Esophagus squamous epithelium (tissue), 5 donors: ENCODE measurements around the gene PRKN. TPM values are rescaled to one million over a fixed set of nuclear protein-coding genes. Genes with fewer than 3 reads are reported as not detected.

ENCODE experiments used
- DNase-seq: peaks from one replicate; lab custom pipeline; 2025; lab: John Stamatoyannopoulos, UW
- H3K27ac ChIP-seq, 4 donors: fragments of 200-600 bp; sonication (generic); one replicate each; pipeline ENCODE4 v1.5.1; 2016 to 2019; ENCODE audit warnings: mild to moderate bottlenecking in 1 of 4
- H3K27me3 ChIP-seq, 4 donors: fragments of 200-600 bp; sonication (generic); 1 replicate in 3 of 4; 2 replicates in 1 of 4; pipeline versions ENCODE4 v1.5.1 to v1.6.0; 2017 to 2021; ENCODE audit warnings: antibody characterized with exemption in 1 of 4
- H3K36me3 ChIP-seq, 3 donors: fragments of 200-600 bp; sonication (generic); one replicate each; pipeline ENCODE4 v1.5.1; 2016 to 2019
- H3K4me1 ChIP-seq, 3 donors: fragments of 200-600 bp; sonication (generic); one replicate each; pipeline ENCODE4 v1.5.1; 2017 to 2019
- H3K4me3 ChIP-seq, 4 donors: fragments of 200-600 bp; sonication (generic); 1 replicate in 3 of 4; 2 replicates in 1 of 4; pipeline ENCODE4 v1.5.1; 2016 to 2019; ENCODE audit warnings: mild to moderate bottlenecking in 2 of 4, moderate library complexity in 1 of 4
- H3K9me3 ChIP-seq, 3 donors: fragments of 200-600 bp; sonication (generic); one replicate each; pipeline ENCODE4 v1.5.1; 2016 to 2019
- CTCF ChIP-seq, 6 experiments: fragments of 450-650 bp in 4 of 6; fragments of 200-600 bp in 2 of 6; sonication (generic) in 2 of 6; IDR thresholded peaks; one replicate each; pipeline ENCODE4 v1.5.1; 2016 to 2019; ENCODE audit warnings: antibody characterized with exemption in 6 of 6, mild to moderate bottlenecking in 4 of 6, moderate library complexity in 4 of 6
- POLR2A ChIP-seq, 4 donors: fragments of 450-650 bp; IDR thresholded peaks; one replicate each; pipeline ENCODE4 v1.6.1; 2017; ENCODE audit warnings: antibody characterized with exemption in 4 of 4, mild to moderate bottlenecking in 4 of 4, moderate library complexity in 3 of 4
- WGBS, 2 donors: methylation state at CpG; one replicate each; pipeline ENCODE4 v1.1.5; 2018; 5-methylcytosine and 5-hydroxymethylcytosine counted together
- intact Hi-C: fragments of 100-400 bp; cut with DNase I; formaldehyde crosslinking; loops from one replicate; pipeline ENCODE4 v1.15.0; 2022
- total RNA-seq, 4 donors: library from RNA; depleted of rRNA; stranded (reverse); fragments of >200 nt; gene quantifications; one replicate each; pipeline ENCODE4 v1.1.0, GENCODE V29; 2016
- donor health status: DM: yes; HTN: yes; CAD: no.

The PRKN gene
- total RNA-seq, 4 donors from 2014 or later = 0.70 to 5.5 (median 2.2) TPM

GRCh38 chr6:161410736-161411135 is 1316.8 kb downstream of the PRKN start:
- WGBS, 2 donors = 50 to 73% methylated on average over 6 of the region's 6 CpGs
- no peaks in the 10 kb centered on the region for H3K36me3 ChIP-seq
- DNase-seq = no peak
- intact Hi-C loops = loop anchor here (10.0 kb wide), 1 partner anchor 284 kb away; no protein-coding TSS in a partner anchor
- H3K27me3 ChIP-seq = no peaks in the 10 kb centered on the region
- H3K4me3 ChIP-seq = no peak overlapping the region
- no peak overlapping the region for H3K27ac ChIP-seq
- no peaks in the 10 kb centered on the region for H3K9me3 ChIP-seq
- TF ChIP-seq CTCF (IDR thresholded peaks at IDR 0.05) (no peak), POLR2A (IDR thresholded peaks at IDR 0.05) (no peak)
- H3K4me1 ChIP-seq = peaks cover 0 to 45% (median 13%) of the 10 kb centered on the region in 3 donors

DNA sequence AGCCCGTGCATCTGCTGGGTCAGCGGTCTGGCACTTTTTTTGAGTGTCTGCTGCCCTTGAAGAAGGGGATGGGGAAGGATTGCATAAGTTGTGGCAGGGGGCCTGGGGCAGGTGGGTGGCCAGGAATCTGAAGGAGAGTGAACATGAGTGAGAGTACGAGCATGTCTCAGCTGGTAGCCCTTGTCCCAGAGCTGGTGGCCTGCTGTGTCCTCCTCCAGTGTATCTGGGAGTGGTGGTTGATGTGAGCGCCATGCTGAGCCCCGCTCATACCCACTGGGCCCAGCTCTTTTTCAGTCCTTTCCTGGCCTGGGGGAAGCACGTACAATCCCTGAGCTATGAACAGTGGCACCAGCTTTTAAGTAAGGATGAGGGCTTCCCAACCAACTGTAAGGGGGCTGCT is 1317.5 kb downstream of the PRKN start:
- Histone ChIP-seq H3K4me1 (peaks cover 0 to 42% (median 11%) of the 10 kb centered on the region in 3 donors), H3K36me3 (no peaks in the 10 kb centered on the region), H3K9me3 (no peaks in the 10 kb centered on the region), H3K27me3 (no peaks in the 10 kb centered on the region), H3K27ac (no peak overlapping the region), H3K4me3 (no peak overlapping the region)
- intact Hi-C loops = loop anchor here (10.0 kb wide), 1 partner anchor 285 kb away; no protein-coding TSS in a partner anchor
- TF ChIP-seq CTCF (IDR thresholded peaks at IDR 0.05) = no peak
- no peak for TF ChIP-seq POLR2A (IDR thresholded peaks at IDR 0.05)
- DNase-seq = no peak
- whole genome bisulfite sequencing, 2 donors = 93% methylated on average over 2 to 6 of the region's 6 CpGs

GRCh38 chr6:161409353-161409752 is 1318.2 kb downstream of the PRKN start:
- no peak for DNase-seq
- no peak overlapping the region for H3K27ac ChIP-seq
- intact Hi-C loops = no loop called here
- no peak overlapping the region for H3K4me3 ChIP-seq
- H3K9me3 ChIP-seq = no peaks in the 10 kb centered on the region
- no peak for TF ChIP-seq POLR2A (IDR thresholded peaks at IDR 0.05)
- no peak for TF ChIP-seq CTCF (IDR thresholded peaks at IDR 0.05)
- H3K4me1 ChIP-seq = peaks cover 0 to 34% (median 6%) of the 10 kb centered on the region in 3 donors
- WGBS, 2 donors = 83 to 90% methylated on average over 6 to 7 of the region's 7 CpGs
- no peaks in the 10 kb centered on the region for H3K36me3 ChIP-seq
- no peaks in the 10 kb centered on the region for H3K27me3 ChIP-seq

DNA sequence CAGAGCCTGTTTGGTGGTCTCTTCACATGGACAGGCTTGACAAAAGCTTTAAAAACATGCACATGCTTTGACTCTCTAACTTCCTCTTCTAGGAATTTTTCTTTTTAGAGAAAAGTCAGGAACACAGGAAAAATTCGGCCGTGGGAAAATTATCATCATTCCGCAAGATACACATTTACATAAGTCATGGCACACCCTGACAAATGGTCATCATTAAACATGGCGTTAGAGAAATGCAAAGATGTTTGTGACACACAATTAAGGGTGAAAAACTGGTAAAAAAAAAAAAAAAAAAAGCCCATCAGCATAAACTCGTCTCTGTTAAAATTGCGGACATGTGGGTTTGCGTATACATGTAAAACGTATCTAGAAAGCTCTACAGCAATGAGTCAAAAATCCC is 1319.5 kb downstream of the PRKN start:
- no peaks in the 10 kb centered on the region for H3K36me3 ChIP-seq
- peaks cover 0 to 8% (median 2%) of the 10 kb centered on the region in 3 donors for H3K9me3 ChIP-seq
- H3K4me3 ChIP-seq = no peak overlapping the region
- intact Hi-C loops = no loop called here
- no peaks in the 10 kb centered on the region for H3K27me3 ChIP-seq
- TF ChIP-seq POLR2A (IDR thresholded peaks at IDR 0.05) = no peak
- no peak for TF ChIP-seq CTCF (IDR thresholded peaks at IDR 0.05)
- peaks cover 0 to 25% (median 6%) of the 10 kb centered on the region in 3 donors for H3K4me1 ChIP-seq
- DNase-seq = no peak
- H3K27ac ChIP-seq = no peak overlapping the region
- WGBS, 2 donors = 78 to 85% methylated on average over 8 of the region's 8 CpGs

- Histone ChIP-seq H3K36me3 (no peaks in the 10 kb centered on the region), H3K4me3 (no peak overlapping the region), H3K27ac (peak overlapping the region in 1 of 4 donors; percentile 19), H3K4me1 (peaks cover 0 to 25% (median 6%) of the 10 kb centered on the region in 3 donors), H3K9me3 (peaks cover 0 to 8% (median 2%) of the 10 kb centered on the region in 3 donors), H3K27me3 (no peaks in the 10 kb centered on the region)
- TF ChIP-seq POLR2A (IDR thresholded peaks at IDR 0.05) (no peak), CTCF (IDR thresholded peaks at IDR 0.05) (no peak)
- intact Hi-C loops = no loop called here
- DNase-seq = no peak
- 48 to 51% methylated on average over 4 of the region's 4 CpGs for WGBS, 2 donors
These were observed 1320.0 kb downstream of the PRKN start for GRCh38 chr6:161407581-161407980.
